Trophoblast cell (in vitro differentiated cells and primary cell): ENCODE results near the gene LTK.

ENCODE experiments used
- DNase-seq, 2 donors: peaks; one replicate each; pipeline ENCODE4 v3.0.0-alpha.2; 2016
- H2AFZ ChIP-seq: 2 replicates; pipeline ENCODE4 v1.6.1; 2013; ENCODE audit warnings: low read length, moderate library complexity, mild to moderate bottlenecking; ENCODE audit not compliant: insufficient read depth, poor library complexity
- H2AK5ac ChIP-seq: 2 replicates; pipeline ENCODE4 v1.6.1; 2013; ENCODE audit warnings: mild to moderate bottlenecking, low read length
- H2BK120ac ChIP-seq: 2 replicates; pipeline ENCODE4 v1.6.1; 2013; ENCODE audit warnings: low read length, mild to moderate bottlenecking, moderate library complexity; ENCODE audit not compliant: insufficient read depth, poor library complexity
- H2BK12ac ChIP-seq: 2 replicates; pipeline ENCODE4 v1.6.1; 2013; ENCODE audit warnings: mild to moderate bottlenecking, low read length, moderate library complexity
- H2BK5ac ChIP-seq: 2 replicates; pipeline ENCODE4 v1.6.1; 2013; ENCODE audit warnings: low read length, low read depth, moderate library complexity, mild to moderate bottlenecking; ENCODE audit not compliant: poor library complexity
- H3K14ac ChIP-seq: 2 replicates; pipeline ENCODE4 v1.6.1; 2013; ENCODE audit warnings: mild to moderate bottlenecking, low read length
- H3K18ac ChIP-seq: 2 replicates; pipeline ENCODE4 v1.6.1; 2013; ENCODE audit warnings: mild to moderate bottlenecking, low read length
- H3K23ac ChIP-seq: 2 replicates; pipeline ENCODE4 v1.6.1; 2013; ENCODE audit warnings: low read length
- H3K27ac ChIP-seq: 2 replicates; pipeline ENCODE4 v1.5.1; 2013; ENCODE audit warnings: low read depth, mild to moderate bottlenecking, inconsistent platforms, low read length, moderate library complexity
- H3K27me3 ChIP-seq: 2 replicates; pipeline ENCODE4 v1.6.1; 2013; ENCODE audit warnings: inconsistent platforms, mild to moderate bottlenecking, low read length, moderate library complexity; ENCODE audit not compliant: insufficient read depth
- H3K36me3 ChIP-seq, 2 experiments: 1 replicate in 1 of 2; 2 replicates in 1 of 2; pipeline ENCODE4 v1.6.1; 2013; ENCODE audit warnings: low read length in 2 of 2, mild to moderate bottlenecking in 2 of 2, moderate library complexity in 1 of 2; ENCODE audit not compliant: insufficient read depth in 2 of 2, control insufficient read depth in 1 of 2
- H3K4ac ChIP-seq: 2 replicates; pipeline ENCODE4 v1.6.1; 2013; ENCODE audit warnings: low read depth, mild to moderate bottlenecking, low read length, moderate library complexity
- H3K4me1 ChIP-seq, 2 experiments: 1 replicate in 1 of 2; 2 replicates in 1 of 2; pipeline ENCODE4 v1.6.1; 2013; ENCODE audit warnings: low read length in 2 of 2, mild to moderate bottlenecking in 2 of 2, moderate library complexity in 1 of 2; ENCODE audit not compliant: insufficient read depth in 2 of 2, control insufficient read depth in 1 of 2
- H3K4me2 ChIP-seq: 2 replicates; pipeline ENCODE4 v1.6.1; 2013; ENCODE audit warnings: inconsistent platforms, mild to moderate bottlenecking, low read length, moderate library complexity
- H3K4me3 ChIP-seq: 2 replicates; pipeline ENCODE4 v1.5.1; 2013; ENCODE audit warnings: mild to moderate bottlenecking, low read depth, low read length, inconsistent platforms
- H3K79me1 ChIP-seq: one replicate; pipeline ENCODE4 v1.6.1; 2013; ENCODE audit warnings: low read length
- H3K79me2 ChIP-seq: 2 replicates; pipeline ENCODE4 v1.6.1; 2013; ENCODE audit warnings: low read length, mild to moderate bottlenecking; ENCODE audit not compliant: control insufficient read depth, insufficient read depth, poor library complexity
- H3K9ac ChIP-seq: 2 replicates; pipeline ENCODE4 v1.6.1; 2013; ENCODE audit warnings: mild to moderate bottlenecking, low read length
- H3K9me3 ChIP-seq: 2 replicates; pipeline ENCODE4 v1.6.1; 2013; ENCODE audit warnings: low read depth, mild to moderate bottlenecking, control low read depth, inconsistent platforms, low read length; ENCODE audit not compliant: insufficient read depth
- H4K12ac ChIP-seq: 2 replicates; pipeline ENCODE4 v1.6.1; 2013; ENCODE audit warnings: low read depth, mild to moderate bottlenecking, low read length, moderate library complexity
- H4K8ac ChIP-seq: 2 replicates; pipeline ENCODE4 v1.6.1; 2013; ENCODE audit warnings: low read depth, mild to moderate bottlenecking, low read length, moderate library complexity
- H4K91ac ChIP-seq: one replicate; pipeline ENCODE4 v1.6.1; 2013; ENCODE audit warnings: low read depth, mild to moderate bottlenecking, low read length, moderate library complexity
- WGBS: extraction: QIAGEN DNeasy Blood & Tissue Kit; methylation state at CpG from one replicate; pipeline ENCODE4 v1.1.7; 2013; ENCODE audit warnings: missing lambda C conversion rate; ENCODE audit not compliant: insufficient read length, insufficient coverage; ENCODE audit errors: extremely low coverage; 5-methylcytosine and 5-hydroxymethylcytosine counted together

Gene LTK

GRCh38 chr15:41464889-41465580 lies 48.6 kb downstream of the LTK start:
- Histone ChIP-seq H2AK5ac (no peak overlapping the region), H4K12ac (no peak overlapping the region), H3K4ac (no peak overlapping the region), H3K14ac (no peak overlapping the region), H2BK120ac (no peak overlapping the region), H3K23ac (no peak overlapping the region), H3K79me2 (no peaks in the 10 kb centered on the region), H3K36me3 (peaks cover 23 to 27% of the 10 kb centered on the region in 2 experiments), H2BK5ac (no peak overlapping the region), H3K4me1 (no peaks in the 10 kb centered on the region), H3K27me3 (no peaks in the 10 kb centered on the region), H3K4me3 (no peak overlapping the region), H4K91ac (no peak overlapping the region), H2AFZ (no peak overlapping the region), H3K79me1 (no peaks in the 10 kb centered on the region), H3K27ac (no peak overlapping the region), H3K9ac (no peak overlapping the region), H4K8ac (no peak overlapping the region), H3K18ac (no peak overlapping the region), H3K4me2 (no peak overlapping the region), H3K9me3 (no peaks in the 10 kb centered on the region), H2BK12ac (no peak overlapping the region)
- no CpG with 5 or more reads among the region's 9 CpGs for WGBS
- no peak for DNase-seq

- Histone ChIP-seq H3K27ac (no peak overlapping the region), H3K27me3 (no peaks in the 10 kb centered on the region), H3K9me3 (no peaks in the 10 kb centered on the region), H4K91ac (no peak overlapping the region), H2AFZ (no peak overlapping the region), H3K79me2 (no peaks in the 10 kb centered on the region), H2BK5ac (no peak overlapping the region), H3K18ac (no peak overlapping the region), H3K4me1 (no peaks in the 10 kb centered on the region), H3K23ac (no peak overlapping the region), H2BK12ac (no peak overlapping the region), H3K4ac (no peak overlapping the region), H2AK5ac (no peak overlapping the region), H2BK120ac (no peak overlapping the region), H3K9ac (no peak overlapping the region), H3K36me3 (peaks cover 19 to 31% of the 10 kb centered on the region in 2 experiments), H3K4me3 (no peak overlapping the region), H4K12ac (no peak overlapping the region), H3K14ac (no peak overlapping the region), H3K79me1 (no peaks in the 10 kb centered on the region), H3K4me2 (no peak overlapping the region), H4K8ac (no peak overlapping the region)
- WGBS = no CpG with 5 or more reads among the region's 4 CpGs
- no peak for DNase-seq
Measured at GRCh38 chr15:41462084-41462795, 51.4 kb downstream of the LTK start.
